RWPE1 (cell line): Measurements from ENCODE around the gene ETFB.
A peak's percentile ranks its signal among the peaks of the same experiment; 100 is the strongest.

Experiments
- CTCF ChIA-PET: fragments of 350-600 bp; sonication (Branson Sonifier 250); formaldehyde crosslinking; extraction: SDS; loops from one replicate; lab custom pipeline; 2021; lab: Yijun Ruan, JAX
- POLR2A ChIA-PET: fragments of 400-600 bp; formaldehyde crosslinking; extraction: SDS; loops from one replicate; lab custom pipeline; 2020; ENCODE audit warnings: antibody characterized with exemption; ENCODE audit not compliant: low non-redundant PET; lab: Yijun Ruan, JAX
- DNase-seq: peaks from one replicate; pipeline ENCODE4 v3.0.0; 2012; ENCODE audit warnings: low spot score
- H3K27ac ChIP-seq: fragments of 450-650 bp; 2 replicates; pipeline ENCODE4 v1.5.1; 2017
- CTCF ChIP-seq: fragments of 450-650 bp; conservative IDR thresholded peaks from 2 replicates; pipeline ENCODE4 v1.5.1; 2017; ENCODE audit warnings: low read depth, mild to moderate bottlenecking

Gene ETFB

GRCh38 chr19:51365211-51365964 lies 800 bp downstream of the ETFB start:
- no peak for DNase-seq
- TF ChIP-seq CTCF: no peak
- peak overlapping the region; percentile 93 for H3K27ac ChIP-seq
- ChIA-PET POLR2A (interaction anchor here (1.1 kb wide), 1 partner anchor 26 kb away, joined by 4 read pairs; no protein-coding TSS in a partner anchor), CTCF (interaction anchor here (0.6 kb wide), 1 partner anchor 107 kb away, joined by 3 read pairs; no protein-coding TSS in a partner anchor)

GRCh38 chr19:51364200-51365106 lies 1.7 kb downstream of the ETFB start:
- H3K27ac ChIP-seq: peak overlapping the region; percentile 93
- no peak for TF ChIP-seq CTCF
- ChIA-PET POLR2A (interaction anchor here (1.0 kb wide), 1 partner anchor 825 kb away, joined by 3 read pairs; no protein-coding TSS in a partner anchor), CTCF (no interaction called here)
- DNase-seq: peak; percentile 41

GRCh38 chr19:51361239-51361638 lies 4.9 kb downstream of the ETFB start:
- no peak for DNase-seq
- H3K27ac ChIP-seq: peak overlapping the region; percentile 83
- ChIA-PET POLR2A (no interaction called here), CTCF (interaction anchor here (0.6 kb wide), 1 partner anchor 111 kb away, joined by 3 read pairs; no protein-coding TSS in a partner anchor)
- no peak for TF ChIP-seq CTCF

- CTCF ChIA-PET: interaction anchor here (0.7 to 0.9 kb wide), 2 partner anchors 39 to 62 kb away, joined by 4 read pairs; no protein-coding TSS in a partner anchor
- H3K27ac ChIP-seq: peak overlapping the region; percentile 83
- peak; percentile 66 for DNase-seq
- TF ChIP-seq CTCF: no peak
- POLR2A ChIA-PET: interaction anchor here (1.2 kb wide), 1 partner anchor 20 kb away, joined by 4 read pairs; no protein-coding TSS in a partner anchor
These were observed 6.9 kb downstream of the ETFB start for GRCh38 chr19:51359294-51359693.

GRCh38 chr19:51357952-51358351 lies 8.2 kb downstream of the ETFB start:
- ChIA-PET CTCF (no interaction called here), POLR2A (no interaction called here)
- TF ChIP-seq CTCF: no peak
- H3K27ac ChIP-seq: peak overlapping the region; percentile 83
- no peak for DNase-seq
